DND-41 (cell line): ENCODE results near the gene PAWR.

Experiments
- ATAC-seq: fragments of 200-7000 bp; cut with Tn5 transposase; 3 replicates; pipeline ENCODE4 v1.9.1; 2021; ENCODE audit warnings: low read depth; ENCODE audit not compliant: insufficient read depth
- DNase-seq: peaks from one replicate; pipeline ENCODE4 v3.0.0-alpha.2; 2020
- H2AFZ ChIP-seq: 2 replicates; pipeline ENCODE4 v1.6.0; 2012; ENCODE audit warnings: low read depth, low read length
- H3K27ac ChIP-seq: 2 replicates; pipeline ENCODE4 v1.5.1; 2012; ENCODE audit warnings: low read length, inconsistent platforms
- H3K27me3 ChIP-seq: fragments of 200-600 bp; sonication (generic); 2 replicates; pipeline ENCODE4 v1.6.0; 2012; ENCODE audit warnings: low read length, mild to moderate bottlenecking, inconsistent platforms; ENCODE audit not compliant: insufficient read depth, poor library complexity
- H3K36me3 ChIP-seq: 2 replicates; pipeline ENCODE4 v1.5.1; 2012; ENCODE audit warnings: low read length, inconsistent platforms; ENCODE audit not compliant: insufficient read depth
- H3K4me1 ChIP-seq: 2 replicates; pipeline ENCODE4 v1.5.1; 2012; ENCODE audit warnings: mild to moderate bottlenecking, low read length; ENCODE audit not compliant: insufficient read depth
- H3K4me2 ChIP-seq: 2 replicates; pipeline ENCODE4 v1.6.0; 2012; ENCODE audit warnings: mild to moderate bottlenecking, moderate library complexity, low read length, inconsistent platforms; ENCODE audit not compliant: insufficient read depth
- H3K4me3 ChIP-seq, 2 experiments: fragments of 200-600 bp in 1 of 2; shearing (Covaris generic) in 1 of 2; 2 replicates each; pipeline ENCODE4 v1.5.1; 2012 to 2016; ENCODE audit warnings: inconsistent platforms in 2 of 2, low read length in 2 of 2, mild to moderate bottlenecking in 2 of 2, low read depth in 1 of 2, moderate library complexity in 1 of 2
- H3K79me2 ChIP-seq: 2 replicates; pipeline ENCODE4 v1.6.0; 2012; ENCODE audit warnings: low read length, inconsistent platforms; ENCODE audit not compliant: insufficient read depth
- H3K9ac ChIP-seq: 2 replicates; pipeline ENCODE4 v1.6.0; 2012; ENCODE audit warnings: low read depth, mild to moderate bottlenecking, inconsistent platforms, low read length, moderate library complexity
- H3K9me3 ChIP-seq: 2 replicates; pipeline ENCODE4 v1.5.1; 2012; ENCODE audit warnings: low read length, moderate library complexity, mild to moderate bottlenecking, inconsistent platforms; ENCODE audit not compliant: insufficient read depth, severe bottlenecking
- H4K20me1 ChIP-seq: 2 replicates; pipeline ENCODE4 v1.6.0; 2012; ENCODE audit warnings: low read length; ENCODE audit not compliant: insufficient read depth
- CTCF ChIP-seq: IDR thresholded peaks from 2 replicates; pipeline ENCODE4 v1.5.1; 2012; ENCODE audit warnings: borderline replicate concordance, low read length, moderate library complexity, mild to moderate bottlenecking; ENCODE audit not compliant: poor library complexity, severe bottlenecking; ENCODE audit errors: extremely low read depth
- EZH2 ChIP-seq: IDR thresholded peaks from 3 replicates; pipeline ENCODE4 v1.6.1; 2012; ENCODE audit warnings: borderline replicate concordance, low read depth, mild to moderate bottlenecking, moderate library complexity, low read length, inconsistent platforms; ENCODE audit not compliant: severe bottlenecking

Gene PAWR

GRCh38 chr12:79668113-79668512 lies 22.7 kb downstream of the PAWR start:
- Histone ChIP-seq H4K20me1 (no peaks in the 10 kb centered on the region), H3K27ac (no peak overlapping the region), H3K79me2 (no peaks in the 10 kb centered on the region), H3K27me3 (no peaks in the 10 kb centered on the region), H3K4me1 (no peaks in the 10 kb centered on the region), H3K9me3 (no peaks in the 10 kb centered on the region), H2AFZ (no peak overlapping the region), H3K4me2 (no peak overlapping the region), H3K36me3 (no peaks in the 10 kb centered on the region), H3K4me3 (no peak overlapping the region), H3K9ac (no peak overlapping the region)
- DNase-seq (no peak), ATAC-seq (no peak)
- TF ChIP-seq EZH2 (no peak), CTCF (no peak)

GRCh38 chr12:79665212-79665887 lies 25.4 kb downstream of the PAWR start:
- Histone ChIP-seq H3K9me3 (no peaks in the 10 kb centered on the region), H3K79me2 (no peaks in the 10 kb centered on the region), H4K20me1 (no peaks in the 10 kb centered on the region), H3K4me1 (no peaks in the 10 kb centered on the region), H3K4me3 (no peak overlapping the region), H2AFZ (no peak overlapping the region), H3K27me3 (no peaks in the 10 kb centered on the region), H3K27ac (no peak overlapping the region), H3K9ac (no peak overlapping the region), H3K4me2 (no peak overlapping the region), H3K36me3 (no peaks in the 10 kb centered on the region)
- DNase-seq (no peak), ATAC-seq (no peak)
- TF ChIP-seq CTCF (no peak), EZH2 (no peak)

- TF ChIP-seq CTCF (no peak), EZH2 (no peak)
- Histone ChIP-seq H3K79me2 (no peaks in the 10 kb centered on the region), H3K4me3 (no peak overlapping the region), H3K36me3 (no peaks in the 10 kb centered on the region), H3K9me3 (no peaks in the 10 kb centered on the region), H3K27me3 (no peaks in the 10 kb centered on the region), H3K4me2 (no peak overlapping the region), H4K20me1 (no peaks in the 10 kb centered on the region), H2AFZ (no peak overlapping the region), H3K4me1 (no peaks in the 10 kb centered on the region), H3K9ac (no peak overlapping the region), H3K27ac (no peak overlapping the region)
- ATAC-seq, result no peak
- DNase-seq, result no peak
Measured at GRCh38 chr12:79664518-79664917, 26.2 kb downstream of the PAWR start.
